GM10266 (cell line): Measurements from ENCODE around the gene RGS7.
"Not testable (repeated sequence)": the region's sequence is repeated elsewhere in the genome, so short reads cannot be mapped to it uniquely, and the experiment has no call there.

Experiments used
- DNase-seq: peaks from one replicate; pipeline ENCODE4 v3.0.0; 2012; ENCODE audit errors: extremely low spot score
- CTCF ChIP-seq: IDR thresholded peaks from 2 replicates; pipeline ENCODE4 v1.5.1; 2012; ENCODE audit warnings: mild to moderate bottlenecking, low read depth; ENCODE audit not compliant: control insufficient read depth, insufficient read depth; ENCODE audit errors: missing control alignments

Gene RGS7

GRCh38 chr1:241299347-241299746 lies 57.7 kb downstream of the RGS7 start:
- TF ChIP-seq CTCF, result no peak
- no peak for DNase-seq

- DNase-seq, result no peak
- TF ChIP-seq CTCF, result no peak
Measured at GRCh38 chr1:241292973-241293372, 64.0 kb downstream of the RGS7 start.

GRCh38 chr1:241291548-241291947 lies 65.5 kb downstream of the RGS7 start:
- not testable (repeated sequence) for DNase-seq

- TF ChIP-seq CTCF, result no peak
Measured at GRCh38 chr1:241286486-241286885, 70.5 kb downstream of the RGS7 start.

GRCh38 chr1:241276391-241276790 lies 80.6 kb downstream of the RGS7 start:
- TF ChIP-seq CTCF, result no peak
- no peak for DNase-seq

More at GRCh38 chr1:241286486-241286885, 70.5 kb downstream of the RGS7 start:
- DNase-seq, result no peak

GRCh38 chr1:241275981-241276380 lies 81.0 kb downstream of the RGS7 start:
- no peak for TF ChIP-seq CTCF
- no peak for DNase-seq

GRCh38 chr1:241275226-241275625 lies 81.8 kb downstream of the RGS7 start:
- TF ChIP-seq CTCF, result no peak

GRCh38 chr1:241274693-241275092 lies 82.3 kb downstream of the RGS7 start:
- TF ChIP-seq CTCF, result no peak
- no peak for DNase-seq

More at GRCh38 chr1:241275226-241275625, 81.8 kb downstream of the RGS7 start:
- no peak for DNase-seq
